Measurements from ENCODE around the gene EGLN3.

DNA sequence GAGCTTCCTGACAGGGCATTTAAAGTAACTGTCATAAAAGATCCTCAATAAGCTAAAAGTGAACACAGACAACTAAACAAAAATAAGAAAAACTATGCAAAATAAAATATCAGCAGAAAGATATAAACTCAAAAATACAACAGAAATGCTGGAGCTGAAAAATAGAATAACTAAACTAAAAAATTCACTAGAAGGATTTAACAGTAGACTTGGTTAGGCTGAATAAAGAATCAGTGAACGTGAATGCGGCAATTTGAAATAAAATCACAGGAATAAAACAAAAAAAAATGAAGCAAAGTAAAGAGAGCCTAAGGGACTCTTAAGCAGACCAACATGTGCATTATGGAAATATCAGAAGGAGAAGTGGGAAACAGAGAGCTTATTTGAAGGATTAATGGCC, 74.6 kb downstream of the EGLN3 start:
- TF ChIP-seq SOX6 (IDR thresholded peaks at IDR 0.05) (no peak), SOX6 (CRISPR knock-in tag; IDR thresholded peaks at IDR 0.05) (no peak), NR3C1 (CRISPR knock-in tag; IDR thresholded peaks at IDR 0.05) (no peak), EZH2 (conservative IDR thresholded peaks at IDR 0.05; ENCODE audit: low read depth, low read length) (no peak), ATF7 (IDR thresholded peaks at IDR 0.05) (no peak), ATF7 (CRISPR knock-in tag; IDR thresholded peaks at IDR 0.05) (no peak), ADNP (CRISPR knock-in tag; IDR thresholded peaks at IDR 0.05) (no peak), SRY (CRISPR knock-in tag; IDR thresholded peaks at IDR 0.05) (no peak), ZBTB7B (CRISPR knock-in tag; IDR thresholded peaks at IDR 0.05) (no peak), TAF1 (CRISPR knock-in tag; IDR thresholded peaks at IDR 0.05) (no peak), TCF7L2 (IDR thresholded peaks at IDR 0.05; ENCODE audit: low read depth, low read length) (no peak), STAT5B (CRISPR knock-in tag; IDR thresholded peaks at IDR 0.05) (no peak), KDM5A (IDR thresholded peaks at IDR 0.05; ENCODE audit: borderline replicate concordance, low read length) (no peak), PHB2 (IDR thresholded peaks at IDR 0.05; ENCODE audit: partially characterized antibody) (no peak), GABPA (IDR thresholded peaks at IDR 0.05; ENCODE audit: low read depth, low read length) (no peak), GABPA (CRISPR knock-in tag; IDR thresholded peaks at IDR 0.05; ENCODE audit: low read depth) (no peak)
- TF ChIP-seq, protein P1, sequence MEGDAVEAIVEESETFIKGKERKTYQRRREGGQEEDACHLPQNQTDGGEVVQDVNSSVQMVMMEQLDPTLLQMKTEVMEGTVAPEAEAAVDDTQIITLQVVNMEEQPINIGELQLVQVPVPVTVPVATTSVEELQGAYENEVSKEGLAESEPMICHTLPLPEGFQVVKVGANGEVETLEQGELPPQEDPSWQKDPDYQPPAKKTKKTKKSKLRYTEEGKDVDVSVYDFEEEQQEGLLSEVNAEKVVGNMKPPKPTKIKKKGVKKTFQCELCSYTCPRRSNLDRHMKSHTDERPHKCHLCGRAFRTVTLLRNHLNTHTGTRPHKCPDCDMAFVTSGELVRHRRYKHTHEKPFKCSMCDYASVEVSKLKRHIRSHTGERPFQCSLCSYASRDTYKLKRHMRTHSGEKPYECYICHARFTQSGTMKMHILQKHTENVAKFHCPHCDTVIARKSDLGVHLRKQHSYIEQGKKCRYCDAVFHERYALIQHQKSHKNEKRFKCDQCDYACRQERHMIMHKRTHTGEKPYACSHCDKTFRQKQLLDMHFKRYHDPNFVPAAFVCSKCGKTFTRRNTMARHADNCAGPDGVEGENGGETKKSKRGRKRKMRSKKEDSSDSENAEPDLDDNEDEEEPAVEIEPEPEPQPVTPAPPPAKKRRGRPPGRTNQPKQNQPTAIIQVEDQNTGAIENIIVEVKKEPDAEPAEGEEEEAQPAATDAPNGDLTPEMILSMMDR (CRISPR knock-in tag; IDR thresholded peaks at IDR 0.05): no peak
